Measurements from ENCODE around the gene RANBP1. TPM values are rescaled to one million over a fixed set of nuclear protein-coding genes. Genes with fewer than 3 reads are reported as not detected.
A peak's percentile ranks its signal among the peaks of the same experiment; 100 is the strongest.

RANBP1 gene
- total RNA-seq, 3 donors from 2014 or later: 58.4 to 102 (median 66.0) TPM

GRCh38 chr22:20095521-20095920 lies 20.4 kb upstream of the RANBP1 start:
- no peaks in the 10 kb centered on the region for H3K9me3 ChIP-seq
- no peak overlapping the region for H3K4me3 ChIP-seq
- ATAC-seq: no peak
- intact Hi-C loops (cut with DNase I, micrococcal nuclease): no loop called here
- H3K4me1 ChIP-seq (ENCODE audit: low read depth): no peaks in the 10 kb centered on the region
- no peak for DNase-seq
- peaks cover 17% of the 10 kb centered on the region for H3K36me3 ChIP-seq (ENCODE audit: low read depth)
- no peak for TF ChIP-seq CTCF (IDR thresholded peaks at IDR 0.05)

GRCh38 chr22:20096574-20097420 lies 19.1 kb upstream of the RANBP1 start:
- TF ChIP-seq CTCF (IDR thresholded peaks at IDR 0.05): no peak
- Histone ChIP-seq H3K36me3 (ENCODE audit: low read depth) (peaks cover 10% of the 10 kb centered on the region), H3K4me1 (ENCODE audit: low read depth) (no peaks in the 10 kb centered on the region), H3K9me3 (no peaks in the 10 kb centered on the region), H3K4me3 (no peak overlapping the region)
- DNase-seq: no peak
- no peak for ATAC-seq
- intact Hi-C loops (cut with DNase I, micrococcal nuclease): no loop called here

GRCh38 chr22:20099099-20099711 lies 16.7 kb upstream of the RANBP1 start:
- intact Hi-C loops (cut with DNase I, micrococcal nuclease): no loop called here

GRCh38 chr22:20101638-20102037 lies 14.3 kb upstream of the RANBP1 start:
- intact Hi-C loops (cut with DNase I, micrococcal nuclease): no loop called here
- Histone ChIP-seq H3K36me3 (ENCODE audit: low read depth) (no peaks in the 10 kb centered on the region), H3K9me3 (no peaks in the 10 kb centered on the region), H3K4me1 (ENCODE audit: low read depth) (no peaks in the 10 kb centered on the region), H3K4me3 (no peak overlapping the region)
- no peak for TF ChIP-seq CTCF (IDR thresholded peaks at IDR 0.05)
- DNase-seq (peak in 2 of 3 donors; percentile 24 to 27), ATAC-seq (no peak)

More at GRCh38 chr22:20099099-20099711, 16.7 kb upstream of the RANBP1 start:
- Histone ChIP-seq H3K9me3 (no peaks in the 10 kb centered on the region), H3K4me3 (no peak overlapping the region), H3K36me3 (ENCODE audit: low read depth) (no peaks in the 10 kb centered on the region), H3K4me1 (ENCODE audit: low read depth) (no peaks in the 10 kb centered on the region)
- ATAC-seq: no peak
- DNase-seq: peak in 2 of 3 donors; percentile 5 to 11
- no peak for TF ChIP-seq CTCF (IDR thresholded peaks at IDR 0.05)

- intact Hi-C loops (cut with DNase I, micrococcal nuclease): no loop called here
- Histone ChIP-seq H3K9me3 (no peaks in the 10 kb centered on the region), H3K4me3 (no peak overlapping the region), H3K36me3 (ENCODE audit: low read depth) (peaks cover 3% of the 10 kb centered on the region), H3K4me1 (ENCODE audit: low read depth) (no peaks in the 10 kb centered on the region)
- no peak for TF ChIP-seq CTCF (IDR thresholded peaks at IDR 0.05)
- DNase-seq: peak in 2 of 3 donors; percentile 6 to 18
- no peak for ATAC-seq
These were observed 13.6 kb upstream of the RANBP1 start for GRCh38 chr22:20102203-20102780.
